ENCODE measurements around the gene RTP2.

Gene RTP2

GRCh38 chr3:187719628-187720336 lies 17.4 kb upstream of the RTP2 start:
- H3K4me3 ChIP-seq (ENCODE audit: low read depth, low read length), result no peak overlapping the region
- no peak overlapping the region for H3K27ac ChIP-seq (ENCODE audit: extremely low read depth, low read depth, low read length)
- H3K36me3 ChIP-seq (ENCODE audit: control insufficient read depth in 2 of 2, insufficient read depth in 1 of 2, low read length in 2 of 2), result peaks cover 0 to 31% of the 10 kb centered on the region in 2 experiments
- no peaks in the 10 kb centered on the region for H3K9me3 ChIP-seq (ENCODE audit: control insufficient read depth, insufficient read depth, low read depth, low read length)
- no peak for TF ChIP-seq ZNF302 (tag by site-specific recombination; IDR thresholded peaks at IDR 0.05; ENCODE audit: low read depth)
- no peak for TF ChIP-seq ZNF701 (tag by site-specific recombination; IDR thresholded peaks at IDR 0.05)
- no peaks in the 10 kb centered on the region for H3K4me1 ChIP-seq (ENCODE audit: control insufficient read depth, insufficient read depth, low read length)
- POLR2A ChIA-PET, result no interaction called here
- CTCF ChIA-PET, result interaction anchor here (0.6 to 1.8 kb wide), 6 partner anchors 19 to 1884 kb away, joined by 3 to 12 read pairs (median 4); no protein-coding TSS in a partner anchor

GRCh38 chr3:187718802-187719201 lies 16.4 kb upstream of the RTP2 start:
- Histone ChIP-seq H3K4me1 (ENCODE audit: control insufficient read depth, insufficient read depth, low read length) (no peaks in the 10 kb centered on the region), H3K9me3 (ENCODE audit: control insufficient read depth, insufficient read depth, low read depth, low read length) (no peaks in the 10 kb centered on the region), H3K27ac (ENCODE audit: extremely low read depth, low read depth, low read length) (no peak overlapping the region), H3K36me3 (ENCODE audit: control insufficient read depth in 2 of 2, insufficient read depth in 1 of 2, low read length in 2 of 2) (peaks cover 0 to 21% of the 10 kb centered on the region in 2 experiments), H3K4me3 (ENCODE audit: low read depth, low read length) (no peak overlapping the region)
- CTCF ChIA-PET, result interaction anchor here (1.7 to 7.9 kb wide), 2 partner anchors 40 to 400 kb away, joined by 9 to 104 read pairs; no protein-coding TSS in a partner anchor
- POLR2A ChIA-PET, result no interaction called here
- TF ChIP-seq SP7 (tag by site-specific recombination; IDR thresholded peaks at IDR 0.05), result no peak
- TF ChIP-seq ZNF138 (tag by site-specific recombination; IDR thresholded peaks at IDR 0.05; ENCODE audit: borderline replicate concordance), result no peak
- TF ChIP-seq ZNF837 (tag by site-specific recombination; IDR thresholded peaks at IDR 0.05), result no peak
- no peak for TF ChIP-seq ZNF544 (tag by site-specific recombination; IDR thresholded peaks at IDR 0.05)
- TF ChIP-seq ELK4 (IDR thresholded peaks at IDR 0.05; ENCODE audit: borderline replicate concordance, low read depth, low read length), result no peak
- TF ChIP-seq ZNF114 (tag by site-specific recombination; IDR thresholded peaks at IDR 0.05), result no peak
- no peak for TF ChIP-seq ZEB2 (tag by site-specific recombination; IDR thresholded peaks at IDR 0.05)
- no peak for TF ChIP-seq ZNF571 (tag by site-specific recombination; IDR thresholded peaks at IDR 0.05)
- TF ChIP-seq ZNF398 (tag by site-specific recombination; IDR thresholded peaks at IDR 0.05), result no peak
- no peak for TF ChIP-seq ZBTB44 (tag by site-specific recombination; IDR thresholded peaks at IDR 0.05)
- no peak for TF ChIP-seq ZNF785 (tag by site-specific recombination; IDR thresholded peaks at IDR 0.05)

GRCh38 chr3:187717572-187717971 lies 15.2 kb upstream of the RTP2 start:
- POLR2A ChIA-PET, result no interaction called here
- CTCF ChIA-PET, result interaction anchor here (0.5 to 7.9 kb wide), 3 partner anchors 38 to 399 kb away, joined by 3 to 104 read pairs (median 4); no protein-coding TSS in a partner anchor
- peaks cover 0 to 10% of the 10 kb centered on the region in 2 experiments; a peak in 2 of 3 replicates for H3K36me3 ChIP-seq (ENCODE audit: control insufficient read depth in 2 of 2, insufficient read depth in 1 of 2, low read length in 2 of 2)
- no peaks in the 10 kb centered on the region for H3K4me1 ChIP-seq (ENCODE audit: control insufficient read depth, insufficient read depth, low read length)
- no peaks in the 10 kb centered on the region for H3K9me3 ChIP-seq (ENCODE audit: control insufficient read depth, insufficient read depth, low read depth, low read length)
- no peak overlapping the region for H3K4me3 ChIP-seq (ENCODE audit: low read depth, low read length)
- no peak overlapping the region for H3K27ac ChIP-seq (ENCODE audit: extremely low read depth, low read depth, low read length)
- no peak for TF ChIP-seq SETDB1 (IDR thresholded peaks at IDR 0.05; ENCODE audit: insufficient read length, low read length)
- no peak for TF ChIP-seq ELK4 (IDR thresholded peaks at IDR 0.05; ENCODE audit: borderline replicate concordance, low read depth, low read length)
- no peak for TF ChIP-seq ZNF585B (tag by site-specific recombination; IDR thresholded peaks at IDR 0.05)
- TF ChIP-seq ZNF112 (tag by site-specific recombination; IDR thresholded peaks at IDR 0.05), result no peak
- no peak for TF ChIP-seq ATF2 (tag by site-specific recombination; IDR thresholded peaks at IDR 0.05; ENCODE audit: low read depth)
- no peak for TF ChIP-seq ZNF521 (tag by site-specific recombination; IDR thresholded peaks at IDR 0.05)
- no peak for TF ChIP-seq TSHZ1 (tag by site-specific recombination; IDR thresholded peaks at IDR 0.05; ENCODE audit: borderline replicate concordance)
- TF ChIP-seq ZNF747 (tag by site-specific recombination; IDR thresholded peaks at IDR 0.05), result no peak
